ENCODE measurements around the gene RIN3. TPM values are rescaled to one million over a fixed set of nuclear protein-coding genes. Genes with fewer than 3 reads are reported as not detected.

The RIN3 gene
- polyA plus RNA-seq, 4 donors = 5.6 to 7.6 (median 6.7) TPM

DNA sequence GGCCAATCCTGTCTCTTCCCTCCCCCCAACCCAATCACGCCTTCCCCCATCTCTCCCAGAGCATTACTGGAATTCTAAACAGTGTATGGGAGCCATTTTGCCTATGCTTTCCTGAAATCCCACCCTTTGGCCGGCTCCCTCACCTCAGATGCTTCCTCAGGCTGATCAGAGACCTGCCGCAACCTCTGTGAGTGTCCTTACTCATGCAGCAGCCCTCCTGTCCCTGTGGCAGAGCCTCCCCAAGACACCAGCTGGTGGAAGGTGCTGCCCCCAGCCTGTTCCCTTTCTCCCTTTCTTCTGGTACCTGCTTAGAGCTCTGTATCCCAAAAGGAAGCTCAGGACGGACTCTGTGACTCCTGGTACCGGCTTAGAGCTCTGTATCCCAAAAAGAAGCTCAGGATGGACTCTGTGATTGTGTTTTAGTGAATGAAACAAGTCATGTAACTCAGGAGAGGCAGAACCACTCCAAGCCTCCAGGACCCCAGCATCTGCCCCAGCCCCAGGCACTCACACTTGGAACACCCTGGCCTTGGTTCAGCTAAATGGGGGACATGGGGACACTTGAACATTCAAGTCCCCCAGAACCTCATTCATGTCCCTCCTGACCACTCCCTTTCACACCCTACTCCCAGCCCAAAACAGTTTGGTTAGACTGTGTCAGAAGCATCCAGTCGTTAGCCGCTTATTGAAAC lies 29.3 kb upstream of the RIN3 start:
- DNase-seq (ENCODE audit: low read depth in 4 of 4, low spot score in 2 of 4) = no peak

DNA sequence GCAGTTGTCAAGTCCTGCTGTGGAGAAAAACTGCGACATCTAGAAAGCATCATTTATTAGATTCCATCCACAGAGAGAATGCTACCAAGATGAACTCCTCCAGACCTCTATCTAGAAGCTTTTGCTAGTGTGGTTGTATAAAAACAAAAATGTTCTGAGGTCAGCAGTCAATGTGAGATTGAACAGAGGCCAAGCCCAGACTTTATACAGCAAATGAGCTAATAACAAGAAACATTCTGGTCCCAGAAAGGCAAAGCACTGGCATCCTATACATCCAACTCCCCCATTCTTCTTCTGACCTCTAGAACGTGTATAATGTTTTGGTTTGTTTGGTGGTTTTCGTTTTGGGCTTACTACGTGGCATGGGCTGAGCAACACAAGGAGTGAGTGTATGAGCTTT lies 26.7 kb upstream of the RIN3 start:
- DNase-seq (ENCODE audit: low read depth in 4 of 4, low spot score in 2 of 4) = no peak

DNA sequence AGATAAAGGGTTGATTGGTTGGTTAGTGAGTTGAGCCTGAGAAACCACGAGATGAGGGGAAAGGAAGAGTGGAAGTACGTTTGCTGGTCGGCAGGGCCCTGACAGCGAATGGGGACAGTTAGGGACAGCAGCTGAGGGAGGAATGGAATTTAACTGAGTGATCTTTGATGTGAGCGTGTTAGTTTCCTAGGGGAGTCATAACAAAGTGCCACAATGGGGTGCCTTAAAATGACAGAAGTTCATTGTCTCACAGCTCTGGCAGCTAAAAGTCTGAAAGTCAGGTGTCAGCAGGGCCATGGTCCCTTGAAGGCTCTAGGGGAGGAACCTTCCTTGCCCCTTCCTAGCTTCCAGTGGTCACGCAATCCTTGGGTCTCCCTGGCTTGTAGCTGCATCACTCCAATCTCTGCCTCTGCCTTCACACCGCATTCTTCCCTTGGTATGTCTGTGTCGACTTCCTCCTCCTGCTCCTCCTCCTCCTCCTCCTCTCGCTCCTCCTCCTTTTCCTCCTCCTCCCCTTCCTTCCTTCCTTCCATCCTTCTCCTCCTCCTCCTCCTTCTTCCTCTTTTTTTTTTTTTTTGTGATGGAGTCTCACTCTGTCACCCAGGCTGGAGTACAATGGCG lies 26.0 kb upstream of the RIN3 start:
- DNase-seq (ENCODE audit: low read depth in 4 of 4, low spot score in 2 of 4) = no peak

DNA sequence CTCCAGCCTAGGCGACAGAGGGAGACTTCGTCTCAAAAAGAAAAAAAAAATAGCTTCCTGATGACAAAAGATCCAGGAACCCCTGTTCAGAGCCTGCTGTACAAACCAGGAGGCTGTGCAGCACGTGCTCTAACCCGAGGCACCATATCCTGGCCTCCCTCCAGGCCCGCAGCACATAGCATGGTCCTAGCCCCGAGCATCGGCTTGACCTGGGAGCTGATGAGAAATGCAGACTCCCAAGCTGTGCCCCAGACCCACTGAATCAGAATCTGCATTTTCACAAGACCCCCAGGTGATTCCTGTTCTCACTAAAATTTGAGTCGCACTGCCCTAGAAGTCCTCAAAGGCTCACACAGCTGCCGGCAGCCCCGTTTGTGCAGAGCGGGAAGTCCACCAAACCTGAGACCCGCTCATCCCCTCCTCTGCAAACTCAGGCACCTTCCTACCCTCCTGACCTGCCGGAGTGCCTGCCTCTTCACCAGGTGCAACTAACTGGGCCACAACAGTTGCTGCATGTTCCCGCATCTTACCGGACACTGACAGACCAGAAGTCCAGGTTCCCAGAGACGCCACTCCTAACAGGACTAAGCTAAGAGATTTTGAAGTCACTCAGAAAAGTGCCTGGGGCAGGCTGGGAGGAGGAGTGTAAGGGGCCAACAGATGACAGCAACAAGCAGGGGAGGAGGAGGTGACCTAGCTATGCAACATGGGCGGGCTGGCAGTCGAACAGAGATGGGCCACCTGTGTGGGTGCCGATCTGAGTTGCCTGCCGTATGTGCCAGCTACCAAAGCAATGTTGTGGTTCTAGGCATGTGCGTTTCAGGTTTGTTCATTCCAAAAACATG lies 24.0 kb upstream of the RIN3 start:
- no peak for DNase-seq (ENCODE audit: low read depth in 4 of 4, low spot score in 2 of 4)

DNA sequence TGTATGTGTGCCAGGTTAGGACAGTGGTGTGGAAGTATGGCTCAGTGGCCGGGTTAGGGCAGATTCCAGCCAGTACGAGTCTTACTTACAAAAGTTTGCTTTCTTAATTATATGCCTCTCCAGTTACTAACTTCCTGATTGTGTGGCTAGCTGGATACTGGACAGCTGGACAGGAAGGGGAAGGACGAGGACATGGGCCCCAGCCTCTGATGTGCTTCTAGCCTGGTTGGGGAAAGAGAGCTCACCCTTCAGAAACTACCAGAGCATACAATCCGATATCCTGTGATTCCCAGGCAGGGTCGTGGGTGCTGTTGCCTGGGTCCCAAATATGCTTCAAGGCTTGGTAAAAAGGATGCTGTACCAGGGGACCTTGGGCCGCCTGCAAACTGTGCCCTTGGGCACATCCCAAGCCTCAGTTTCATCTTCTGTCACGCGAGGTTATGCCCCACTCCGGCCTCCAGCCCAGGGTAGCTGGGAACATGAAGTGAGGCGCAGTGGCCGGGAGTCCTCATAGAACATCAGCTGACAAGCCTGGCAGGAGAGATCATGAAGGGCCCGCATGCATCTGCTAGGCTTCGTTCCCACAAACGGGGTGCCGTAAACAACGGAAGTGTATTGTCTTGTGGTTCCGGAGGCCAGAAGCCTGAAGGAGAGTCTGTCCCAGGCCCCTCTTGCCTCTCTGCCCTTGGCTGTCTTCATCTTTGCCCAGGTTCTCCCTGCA lies 23.2 kb upstream of the RIN3 start:
- no peak for DNase-seq (ENCODE audit: low read depth in 4 of 4, low spot score in 2 of 4)

DNA sequence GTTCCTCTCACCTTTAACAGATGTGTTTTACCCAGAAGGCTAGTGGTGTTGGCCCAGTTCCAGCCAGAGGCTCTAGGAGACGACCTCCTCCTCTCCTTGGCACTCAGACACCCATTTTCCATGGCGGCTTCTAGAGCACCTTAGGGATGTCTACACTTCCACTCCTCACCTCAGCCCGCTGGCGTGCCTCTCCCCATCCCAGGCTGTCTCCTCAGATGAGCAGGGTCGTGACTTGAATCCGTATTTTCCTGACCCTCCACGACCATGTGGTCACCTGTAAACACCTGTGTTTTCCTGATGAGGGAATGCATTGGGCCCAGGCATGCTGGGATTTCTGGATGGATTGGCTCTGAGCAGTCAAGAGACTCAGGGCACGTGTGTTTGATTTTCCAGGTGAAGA lies 21.8 kb upstream of the RIN3 start:
- DNase-seq (ENCODE audit: low read depth in 4 of 4, low spot score in 2 of 4) = no peak

DNA sequence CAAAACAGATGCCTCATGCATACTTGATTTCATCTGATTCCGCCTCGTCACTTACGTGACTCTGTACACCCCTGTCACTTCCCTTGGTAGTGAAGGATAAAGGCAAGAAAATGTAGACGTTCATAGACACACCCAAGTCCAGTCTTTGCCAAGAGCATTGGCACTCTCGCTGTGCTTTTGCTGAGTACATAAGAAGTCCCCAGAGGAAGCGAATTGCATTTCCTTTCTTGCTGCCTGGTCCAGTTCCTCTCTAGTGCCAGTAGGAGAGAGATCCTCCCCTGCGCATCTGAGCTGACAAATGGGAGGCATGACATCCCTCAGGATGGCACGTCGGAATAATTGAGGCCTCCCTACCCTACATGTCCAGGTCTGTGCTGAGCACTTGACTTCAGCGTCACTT lies 21.3 kb upstream of the RIN3 start:
- DNase-seq (ENCODE audit: low read depth in 4 of 4, low spot score in 2 of 4) = no peak

DNA sequence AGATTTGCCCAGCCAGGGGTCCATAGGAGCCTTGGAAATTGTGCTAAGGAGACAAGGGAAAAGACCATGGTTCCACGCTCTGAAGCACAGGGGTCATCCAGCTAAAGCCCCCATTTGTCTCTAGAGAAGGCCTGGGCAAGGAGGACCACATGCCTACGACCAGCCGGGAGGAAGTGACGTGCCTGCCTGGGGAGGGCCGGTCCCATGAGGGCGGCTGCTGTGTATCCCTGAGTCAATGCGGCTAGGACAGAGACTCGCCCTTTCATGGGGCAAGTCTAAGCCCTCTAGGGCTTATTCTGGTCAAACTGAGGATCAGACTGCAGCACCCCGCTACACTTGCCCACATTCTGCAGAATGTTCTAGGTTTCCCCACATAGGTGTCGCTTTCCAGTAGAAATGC lies 20.6 kb upstream of the RIN3 start:
- DNase-seq (ENCODE audit: low read depth in 4 of 4, low spot score in 2 of 4) = no peak

DNA sequence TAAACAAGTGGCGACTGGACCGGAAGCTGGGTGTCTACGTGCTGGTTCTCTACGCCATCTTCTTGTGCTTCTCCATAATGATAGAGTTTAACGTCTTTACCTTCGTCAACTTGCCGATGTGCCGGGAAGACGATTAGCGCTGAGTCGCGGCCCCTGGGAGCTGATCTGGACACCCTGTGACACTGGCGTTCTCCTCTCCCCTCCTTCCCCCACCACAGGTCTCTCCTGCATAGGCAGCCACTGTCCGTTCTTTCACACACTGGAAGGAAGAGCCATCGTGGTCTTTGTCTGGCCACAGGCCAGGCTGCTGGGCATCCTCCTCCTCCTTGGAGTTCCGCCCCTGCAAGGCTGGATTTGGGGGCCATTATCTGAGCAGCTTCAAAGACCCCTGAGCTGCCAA lies 20.1 kb upstream of the RIN3 start:
- no peak for DNase-seq (ENCODE audit: low read depth in 4 of 4, low spot score in 2 of 4)

DNA sequence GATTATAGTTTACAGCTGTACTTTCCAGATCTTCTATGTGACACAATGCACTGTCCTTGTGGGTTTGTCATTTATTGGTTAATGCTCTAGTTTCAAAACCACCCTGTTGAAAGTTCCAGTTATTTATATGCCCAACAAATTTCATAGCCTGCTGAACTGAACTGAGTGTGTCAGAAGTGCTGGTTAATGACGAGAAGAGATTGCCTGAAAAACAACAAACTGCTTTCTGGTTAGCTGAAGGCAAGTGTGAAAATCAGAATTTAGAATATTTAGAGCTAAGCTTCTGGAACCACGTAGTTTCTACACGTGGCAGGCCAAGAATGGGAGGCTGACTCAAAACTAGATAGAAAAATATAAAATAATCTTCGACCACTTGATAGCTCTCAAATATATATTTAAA lies 19.1 kb upstream of the RIN3 start:
- DNase-seq (ENCODE audit: low read depth in 4 of 4, low spot score in 2 of 4) = no peak

DNA sequence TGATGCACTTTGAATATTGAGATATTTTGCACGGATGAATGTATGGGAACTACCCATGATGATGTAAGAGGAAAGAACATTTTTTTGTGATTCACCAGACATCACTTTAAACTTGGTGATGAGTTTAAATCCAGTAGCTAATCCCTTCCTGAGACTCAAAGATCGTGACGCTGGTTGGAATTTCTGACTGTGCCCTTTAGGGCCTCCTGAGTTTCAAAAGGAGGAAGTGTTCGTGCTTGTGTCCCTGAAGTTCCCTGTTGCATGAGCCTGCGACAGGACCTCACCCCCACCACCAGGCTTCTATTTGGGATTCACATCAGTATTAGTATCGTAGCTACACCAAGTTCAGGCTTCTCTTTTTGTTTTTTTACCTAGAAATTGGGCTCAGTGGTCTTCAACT lies 18.6 kb upstream of the RIN3 start:
- no peak for DNase-seq (ENCODE audit: low read depth in 4 of 4, low spot score in 2 of 4)

DNA sequence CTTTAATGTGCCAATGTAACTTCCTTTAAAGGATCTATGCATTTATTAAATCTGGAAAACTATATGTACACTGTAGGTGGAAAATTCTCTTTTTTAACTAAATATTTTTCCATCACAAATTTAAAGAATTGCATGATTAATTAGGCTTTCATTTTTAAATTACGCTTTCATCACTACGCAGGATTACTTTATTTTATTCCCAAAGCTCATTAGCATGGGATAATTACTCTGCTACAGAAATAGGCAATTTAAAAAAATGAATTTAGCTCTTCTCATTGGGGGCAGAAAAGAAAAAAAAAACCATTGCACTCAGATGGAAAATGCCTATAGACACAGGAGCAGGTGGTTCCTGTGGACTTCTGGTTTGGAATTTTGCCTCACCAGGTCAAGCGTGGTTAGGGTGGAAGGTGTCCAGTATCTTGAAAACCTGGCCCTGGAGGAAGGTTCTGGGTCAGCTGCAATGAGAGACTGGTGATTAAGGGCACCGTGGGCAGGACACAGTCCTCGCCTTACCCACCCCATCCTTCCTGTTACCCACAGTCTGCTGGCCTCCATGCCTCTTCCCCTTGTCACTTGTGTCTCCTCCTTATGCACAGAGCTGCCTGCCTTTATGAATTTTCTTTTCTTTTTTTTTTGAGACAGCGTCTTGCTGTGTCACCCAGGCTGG lies 17.3 kb upstream of the RIN3 start:
- no peak for DNase-seq (ENCODE audit: low read depth in 4 of 4, low spot score in 2 of 4)

DNA sequence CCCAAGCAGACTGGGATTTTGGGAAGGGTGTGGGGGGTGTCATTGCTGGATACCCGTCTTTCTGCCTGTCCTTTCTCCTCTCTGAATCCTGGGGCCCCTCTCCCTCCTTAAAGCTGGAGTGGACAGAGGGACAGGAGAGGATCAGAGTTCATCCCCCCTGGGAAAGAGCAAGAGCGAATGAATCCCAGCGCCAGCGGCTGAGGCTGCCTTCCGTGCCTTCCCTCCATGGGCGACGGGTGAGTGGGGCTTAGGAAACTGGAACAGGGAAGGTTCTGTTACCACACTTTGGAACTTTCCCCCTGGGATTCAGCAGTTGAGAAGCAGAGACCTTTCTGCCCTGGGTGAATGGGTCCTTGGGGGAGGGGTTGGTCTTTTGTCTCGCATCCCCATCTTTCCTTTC lies 16.2 kb upstream of the RIN3 start:
- DNase-seq (ENCODE audit: low read depth in 4 of 4, low spot score in 2 of 4) = no peak

DNA sequence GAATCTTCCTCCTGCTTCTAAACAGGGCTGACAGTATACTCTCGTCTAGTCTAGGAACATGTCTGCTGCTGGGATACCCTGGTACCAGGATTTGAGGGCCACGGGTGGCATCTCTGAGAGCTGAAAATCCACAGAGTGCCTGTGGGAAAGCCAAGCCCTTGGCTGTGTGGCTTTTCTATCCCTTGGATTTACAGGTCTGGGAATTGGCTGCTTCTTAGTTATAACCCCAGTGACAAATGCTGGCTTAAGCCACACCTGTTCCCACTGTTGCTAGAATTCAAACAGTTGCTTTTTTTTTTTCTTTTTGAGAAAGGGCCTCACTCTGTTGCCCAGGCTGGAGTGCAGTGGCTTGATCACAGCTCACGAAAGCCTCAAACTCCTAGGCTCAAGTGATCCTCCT lies 14.3 kb upstream of the RIN3 start:
- no peak for DNase-seq (ENCODE audit: low read depth in 4 of 4, low spot score in 2 of 4)

DNA sequence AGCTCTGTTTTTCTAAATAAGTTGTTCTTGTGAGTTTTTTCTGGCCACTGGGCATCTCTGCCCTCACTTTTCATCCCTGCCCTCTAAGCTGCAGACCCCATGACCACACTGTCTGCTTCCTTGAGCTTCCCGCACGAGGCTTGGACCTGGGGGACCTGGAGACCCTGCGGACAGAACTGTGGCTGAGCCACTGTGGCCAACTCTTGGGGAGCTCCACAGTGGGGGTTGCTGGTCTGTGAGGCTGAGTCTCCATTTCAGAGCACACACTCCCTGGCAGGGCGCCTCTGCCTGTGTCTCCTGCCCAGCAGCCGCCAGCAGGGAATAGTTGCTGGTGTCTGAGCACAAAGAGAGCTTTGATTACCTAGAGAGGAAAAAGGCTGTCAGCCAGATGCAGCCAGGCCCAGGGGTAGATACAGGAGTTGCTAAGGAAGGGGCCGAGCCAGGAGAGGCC lies 13.1 kb upstream of the RIN3 start:
- DNase-seq (ENCODE audit: low read depth in 4 of 4, low spot score in 2 of 4) = no peak

DNA sequence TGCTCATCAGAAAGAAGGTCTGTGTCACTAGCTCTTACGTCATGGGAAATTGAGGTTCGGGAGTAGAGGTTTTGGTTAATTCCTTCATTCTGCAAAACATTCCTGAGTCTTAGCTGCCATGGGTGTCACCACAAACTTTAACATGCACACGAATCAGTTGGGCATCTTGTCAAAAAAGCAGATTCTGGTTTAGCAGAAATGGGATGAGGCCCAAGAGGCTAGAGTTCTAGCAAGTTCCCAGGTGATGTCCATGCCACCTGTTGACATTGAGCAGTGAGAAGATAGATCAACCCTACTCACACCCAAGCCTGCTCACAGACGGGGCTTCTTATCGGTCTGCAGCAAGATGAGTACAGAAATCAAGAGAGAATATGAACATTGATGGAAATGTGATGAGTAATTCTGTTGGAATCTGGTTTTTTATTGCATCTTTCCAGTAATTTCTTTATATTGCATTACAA lies 11.7 kb upstream of the RIN3 start:
- no peak for DNase-seq (ENCODE audit: low read depth in 4 of 4, low spot score in 2 of 4)

DNA sequence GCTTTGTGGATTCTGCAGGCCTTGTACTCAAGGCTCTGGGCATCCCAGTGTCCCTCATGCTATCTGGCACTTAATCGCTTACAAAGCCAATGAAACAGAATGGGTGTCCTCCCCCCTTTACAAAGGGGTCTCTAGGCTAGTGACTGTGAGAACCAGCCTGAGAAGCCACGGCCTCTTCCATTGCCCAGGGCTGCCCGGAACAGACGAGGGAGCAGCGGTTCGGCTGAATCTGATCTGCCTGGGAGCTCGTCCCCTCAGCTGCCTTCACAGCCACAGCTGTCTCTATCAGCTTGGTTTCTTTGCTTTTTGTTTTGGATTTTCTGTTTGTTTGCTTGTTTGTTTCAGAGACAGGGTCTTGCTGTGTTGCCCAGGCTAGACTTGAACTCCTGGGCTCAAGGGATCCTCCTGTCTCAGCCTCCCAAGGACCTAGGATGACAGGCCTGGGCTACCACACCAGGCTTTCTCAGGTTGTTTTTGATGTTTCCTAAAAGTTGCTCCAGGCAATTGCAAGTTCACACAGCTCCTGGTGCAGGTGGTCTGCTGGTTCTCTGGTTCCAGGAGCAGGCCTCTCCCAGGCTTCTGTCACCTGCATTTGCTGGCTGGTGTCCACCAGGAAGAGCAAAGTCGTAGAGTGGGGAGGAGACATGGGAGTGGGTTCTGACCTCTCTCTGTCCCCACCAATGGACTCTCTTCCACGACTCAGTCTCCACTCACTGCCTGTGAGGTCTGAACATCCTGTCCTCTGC lies 10.9 kb upstream of the RIN3 start:
- no peak for DNase-seq (ENCODE audit: low read depth in 4 of 4, low spot score in 2 of 4)

DNA sequence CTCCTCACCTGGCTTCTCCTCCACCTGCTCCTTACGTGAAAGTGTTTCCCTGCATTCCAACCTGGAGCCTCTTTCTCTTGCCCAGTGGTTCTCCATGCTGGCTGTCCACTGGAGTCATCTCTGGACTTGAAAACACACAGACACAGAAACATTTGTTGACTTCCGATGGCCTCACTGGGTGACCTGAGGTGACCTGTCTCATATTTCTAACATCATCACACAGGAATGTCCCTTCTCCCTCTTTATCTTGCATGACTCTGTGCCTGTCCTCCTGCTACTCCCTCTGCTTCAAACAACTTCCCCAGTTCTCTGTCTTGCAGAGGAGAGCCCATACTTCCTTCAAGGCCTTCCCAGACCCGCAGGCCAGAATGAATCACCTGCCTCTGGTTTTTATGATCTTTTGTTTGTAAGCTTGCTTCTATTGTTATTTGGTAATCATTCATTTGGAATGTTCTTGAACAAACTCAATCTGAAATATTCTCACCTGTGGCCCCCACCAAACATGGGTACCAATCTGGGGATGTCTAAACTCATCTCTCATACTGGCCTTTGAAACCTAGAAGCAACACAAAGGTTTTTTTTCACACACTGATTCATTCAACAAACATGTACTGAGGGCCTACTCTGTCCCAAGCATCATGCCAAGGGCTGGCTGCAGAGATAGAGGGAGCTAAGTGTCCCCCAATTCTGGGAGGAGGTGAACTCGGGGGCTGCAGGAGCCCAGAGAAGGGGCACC lies 9.7 kb upstream of the RIN3 start:
- no peak for DNase-seq (ENCODE audit: low read depth in 4 of 4, low spot score in 2 of 4)

DNA sequence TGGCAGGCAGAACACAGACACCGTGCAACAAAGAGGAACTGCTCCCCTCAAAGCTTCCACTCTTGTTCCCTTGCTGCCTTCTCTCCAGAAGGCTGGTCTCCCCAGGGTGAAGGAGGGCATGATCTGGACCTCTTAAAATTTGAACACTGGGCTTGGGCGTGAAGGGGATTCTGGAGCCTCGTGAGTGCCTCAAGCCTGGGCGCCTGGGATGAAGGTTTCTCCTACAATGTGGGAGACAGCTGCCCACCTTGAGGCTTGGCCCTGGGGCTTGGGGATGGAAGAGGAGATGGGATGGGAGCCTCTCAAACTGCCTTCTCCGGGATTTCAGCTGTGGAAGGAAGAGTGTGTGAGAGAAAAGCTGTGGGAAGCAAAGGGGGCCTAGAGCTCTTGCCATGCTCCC lies 7.8 kb upstream of the RIN3 start:
- DNase-seq (ENCODE audit: low read depth in 4 of 4, low spot score in 2 of 4) = no peak
